GM12801 (cell line): ENCODE results near the gene A1BG.

ENCODE experiments used
- CTCF ChIP-seq: IDR thresholded peaks from one replicate; pipeline ENCODE4 v1.5.1; 2011; ENCODE audit warnings: control low read depth; ENCODE audit not compliant: insufficient read length; ENCODE audit errors: extremely low read depth

A1BG gene

GRCh38 chr19:58319241-58319640 is 34.1 kb downstream of the A1BG start:
- TF ChIP-seq CTCF, result no peak

GRCh38 chr19:58318297-58318696 is 35.0 kb downstream of the A1BG start:
- no peak for TF ChIP-seq CTCF

- no peak for TF ChIP-seq CTCF
Observed at GRCh38 chr19:58317476-58318072, 35.7 kb downstream of the A1BG start.

- no peak for TF ChIP-seq CTCF
Observed at GRCh38 chr19:58315580-58315979, 37.7 kb downstream of the A1BG start.

- no peak for TF ChIP-seq CTCF
Observed at GRCh38 chr19:58311345-58311865, 41.9 kb downstream of the A1BG start.

GRCh38 chr19:58307736-58308135 is 45.6 kb downstream of the A1BG start:
- TF ChIP-seq CTCF, result no peak

DNA sequence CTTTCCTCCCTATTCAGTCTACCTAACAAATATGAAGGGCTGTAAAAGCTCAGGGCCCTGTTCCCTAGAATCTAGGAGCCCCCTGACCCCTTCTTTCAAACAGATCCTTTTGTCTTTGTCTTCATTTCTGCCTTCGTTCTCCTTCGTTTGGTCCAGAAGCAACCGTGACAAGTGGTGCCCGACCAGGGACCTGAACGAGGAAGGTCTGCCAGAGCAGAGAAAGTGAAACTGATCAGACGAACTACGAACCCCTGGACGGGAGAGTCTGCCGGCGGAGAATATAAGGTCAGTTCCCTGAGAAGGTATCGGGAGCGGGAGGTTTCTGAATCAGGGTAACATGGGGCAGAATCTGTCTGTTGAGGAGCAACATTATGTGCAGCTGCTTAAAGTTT is 47.4 kb downstream of the A1BG start:
- no peak for TF ChIP-seq CTCF
